H9 (cell line): ENCODE results near the gene RTN1. TPM values are rescaled to one million over a fixed set of nuclear protein-coding genes. Genes with fewer than 3 reads are reported as not detected.

ENCODE experiments used
- DNase-seq: peaks from one replicate; pipeline ENCODE4 v3.0.0-alpha.2; 2017
- H2AFZ ChIP-seq: one replicate; pipeline ENCODE4 v1.6.1; 2013; ENCODE audit warnings: mild to moderate bottlenecking, low read length, control low read depth, moderate library complexity
- H2AK5ac ChIP-seq: 2 replicates; pipeline ENCODE4 v1.6.1; 2013; ENCODE audit warnings: low read length, control low read depth, mixed read lengths; ENCODE audit not compliant: insufficient read length
- H2BK120ac ChIP-seq: one replicate; pipeline ENCODE4 v1.6.1; 2013; ENCODE audit warnings: low read depth, mild to moderate bottlenecking, low read length, control low read depth, inconsistent platforms; ENCODE audit not compliant: poor library complexity, severe bottlenecking
- H2BK12ac ChIP-seq: 2 replicates; pipeline ENCODE4 v1.6.1; 2013; ENCODE audit warnings: low read length, control low read depth, mixed read lengths, low read depth; ENCODE audit not compliant: insufficient read length
- H2BK15ac ChIP-seq: 2 replicates; pipeline ENCODE4 v1.6.1; 2013; ENCODE audit warnings: low read depth, low read length, control low read depth
- H2BK20ac ChIP-seq: one replicate; pipeline ENCODE4 v1.6.1; 2013; ENCODE audit warnings: low read depth, mild to moderate bottlenecking, low read length, control low read depth, inconsistent platforms; ENCODE audit not compliant: poor library complexity, severe bottlenecking
- H2BK5ac ChIP-seq: 2 replicates; pipeline ENCODE4 v1.6.1; 2013; ENCODE audit warnings: low read length, control low read depth, mixed read lengths; ENCODE audit not compliant: insufficient read length
- H3K14ac ChIP-seq: 2 replicates; pipeline ENCODE4 v1.6.1; 2013; ENCODE audit warnings: low read length, control low read depth; ENCODE audit not compliant: insufficient read depth
- H3K18ac ChIP-seq: 2 replicates; pipeline ENCODE4 v1.6.1; 2013; ENCODE audit warnings: low read depth, mild to moderate bottlenecking, mixed read lengths, low read length, control low read depth; ENCODE audit not compliant: insufficient read length
- H3K23ac ChIP-seq: 2 replicates; pipeline ENCODE4 v1.6.1; 2013; ENCODE audit warnings: low read length, control low read depth, mixed read lengths, low read depth; ENCODE audit not compliant: insufficient read length
- H3K23me2 ChIP-seq: 2 replicates; pipeline ENCODE4 v1.6.1; 2013; ENCODE audit warnings: low read depth, mild to moderate bottlenecking, mixed read lengths, low read length, control low read depth; ENCODE audit not compliant: insufficient read length, poor library complexity, severe bottlenecking
- H3K27ac ChIP-seq: 2 replicates; pipeline ENCODE4 v1.5.1; 2013; ENCODE audit warnings: low read length, control low read depth, mixed read lengths, low read depth; ENCODE audit not compliant: insufficient read length
- H3K27me3 ChIP-seq: 2 replicates; pipeline ENCODE4 v1.6.1; 2013; ENCODE audit warnings: low read length, control low read depth, inconsistent platforms; ENCODE audit not compliant: insufficient read depth
- H3K4ac ChIP-seq: 2 replicates; pipeline ENCODE4 v1.6.1; 2013; ENCODE audit warnings: low read depth, mild to moderate bottlenecking, control low read depth, inconsistent platforms, low read length, moderate library complexity
- H3K4me1 ChIP-seq: 2 replicates; pipeline ENCODE4 v1.6.1; 2013; ENCODE audit warnings: low read length, control low read depth, inconsistent platforms; ENCODE audit not compliant: insufficient read depth
- H3K4me2 ChIP-seq: 2 replicates; pipeline ENCODE4 v1.6.1; 2013; ENCODE audit warnings: low read length, control low read depth, mixed read lengths; ENCODE audit not compliant: insufficient read length, insufficient read depth
- H3K56ac ChIP-seq: 2 replicates; pipeline ENCODE4 v1.6.1; 2013; ENCODE audit warnings: low read depth, mild to moderate bottlenecking, mixed read lengths, low read length, control low read depth; ENCODE audit not compliant: insufficient read length
- H3K79me1 ChIP-seq: 2 replicates; pipeline ENCODE4 v1.6.1; 2013; ENCODE audit warnings: low read depth, mild to moderate bottlenecking, moderate library complexity, low read length, control low read depth, inconsistent platforms; ENCODE audit not compliant: insufficient read depth, poor library complexity, severe bottlenecking
- H3K79me2 ChIP-seq: 2 replicates; pipeline ENCODE4 v1.6.1; 2013; ENCODE audit warnings: low read length, control low read depth, inconsistent platforms; ENCODE audit not compliant: insufficient read depth
- H3K9ac ChIP-seq: 2 replicates; pipeline ENCODE4 v1.6.1; 2013; ENCODE audit warnings: low read length, control low read depth, mixed read lengths; ENCODE audit not compliant: insufficient read length; ENCODE audit errors: extremely low read depth
- H3K9me3 ChIP-seq: one replicate; pipeline ENCODE4 v1.6.1; 2013; ENCODE audit warnings: low read depth, low read length, inconsistent platforms; ENCODE audit not compliant: control insufficient read depth
- H3T11ph ChIP-seq: one replicate; pipeline ENCODE4 v1.6.1; 2013; ENCODE audit warnings: mild to moderate bottlenecking, low read length, control low read depth, inconsistent platforms
- H4K20me1 ChIP-seq: one replicate; pipeline ENCODE4 v1.6.1; 2013; ENCODE audit not compliant: control insufficient read depth, insufficient read length, insufficient read depth
- H4K5ac ChIP-seq: 2 replicates; pipeline ENCODE4 v1.6.1; 2013; ENCODE audit warnings: low read depth, mild to moderate bottlenecking, mixed read lengths, low read length, control low read depth; ENCODE audit not compliant: insufficient read length
- H4K8ac ChIP-seq: replicated peaks from 2 replicates; pipeline ENCODE4 v1.6.1; 2013; ENCODE audit warnings: low read length, control low read depth, mixed read lengths, low read depth; ENCODE audit not compliant: insufficient read length
- H4K91ac ChIP-seq: 2 replicates; pipeline ENCODE4 v1.6.1; 2013; ENCODE audit warnings: low read depth, mild to moderate bottlenecking, moderate library complexity, mixed read lengths, low read length, control low read depth; ENCODE audit not compliant: insufficient read length
- H3K27ac Mint-ChIP-seq, 3 experiments: 2 replicates in 2 of 3; 3 replicates in 1 of 3; pipeline ENCODE4 v1.8.0; 2020 to 2021; ENCODE audit warnings: mixed read lengths in 3 of 3, mild to moderate bottlenecking in 1 of 3, moderate library complexity in 1 of 3
- H3K27me3 Mint-ChIP-seq: 2 replicates; pipeline ENCODE4 v1.8.0; 2021; ENCODE audit warnings: low read depth, mild to moderate bottlenecking, moderate library complexity, mixed read lengths
- H3K36me3 Mint-ChIP-seq, 3 experiments: 2 replicates in 2 of 3; 3 replicates in 1 of 3; pipeline ENCODE4 v1.8.0; 2020 to 2021; ENCODE audit warnings: low read depth in 3 of 3, mixed read lengths in 3 of 3; ENCODE audit not compliant: insufficient read depth in 1 of 3
- H3K4me1 Mint-ChIP-seq, 2 experiments: 2 replicates each; pipeline ENCODE4 v1.8.0; 2020; ENCODE audit warnings: mixed read lengths in 2 of 2
- H3K4me3 Mint-ChIP-seq, 2 experiments: 2 replicates in 1 of 2; 3 replicates in 1 of 2; pipeline ENCODE4 v1.8.0; 2020 to 2021; ENCODE audit warnings: mild to moderate bottlenecking in 2 of 2, mixed read lengths in 2 of 2, moderate library complexity in 1 of 2
- H3K9me3 Mint-ChIP-seq, 2 experiments: 2 replicates in 1 of 2; 3 replicates in 1 of 2; pipeline ENCODE4 v1.8.0; 2020; ENCODE audit warnings: mild to moderate bottlenecking in 2 of 2, mixed read lengths in 2 of 2, moderate library complexity in 1 of 2
- CTCF ChIP-seq: fragments of 200-600 bp; sonication (generic); conservative IDR thresholded peaks from 3 replicates; pipeline ENCODE4 v1.8.0; 2021; ENCODE audit warnings: antibody characterized with exemption, mild to moderate bottlenecking
- WGBS: extraction: QIAGEN DNeasy Blood & Tissue Kit; methylation state at CpG from one replicate; pipeline ENCODE4 v1.1.7; 2013; ENCODE audit warnings: missing lambda C conversion rate, low lambda C conversion rate, mixed read lengths; ENCODE audit not compliant: insufficient read length; ENCODE audit errors: extremely low coverage; 5-methylcytosine and 5-hydroxymethylcytosine counted together
- total RNA-seq: library from RNA; stranded (reverse); gene quantifications from 2 replicates; pipeline ENCODE4 v1.2.1, GENCODE V29; 2021

The RTN1 gene
- total RNA-seq, 1 experiment from 2014 or later: 1.8 TPM

GRCh38 chr14:59695198-59695597 lies 175.4 kb downstream of the RTN1 start:
- Histone ChIP-seq H2BK12ac (no peak overlapping the region), H3K18ac (no peak overlapping the region), H4K20me1 (no peaks in the 10 kb centered on the region), H3K79me2 (no peaks in the 10 kb centered on the region), H3K56ac (no peak overlapping the region), H3K23ac (no peak overlapping the region), H4K91ac (no peak overlapping the region), H3K4me2 (no peak overlapping the region), H3K9me3 (no peaks in the 10 kb centered on the region), H3K4ac (no peak overlapping the region), H4K5ac (no peak overlapping the region), H4K8ac (no peak overlapping the region), H3K27ac (no peak overlapping the region), H2AFZ (no peak overlapping the region), H2BK5ac (no peak overlapping the region), H3K4me1 (no peaks in the 10 kb centered on the region), H2BK15ac (no peak overlapping the region), H2BK120ac (no peak overlapping the region), H2AK5ac (no peak overlapping the region), H3K79me1 (no peaks in the 10 kb centered on the region), H3K27me3 (no peaks in the 10 kb centered on the region), H2BK20ac (no peak overlapping the region), H3K14ac (no peak overlapping the region), H3K9ac (no peak overlapping the region), H3K23me2 (no peaks in the 10 kb centered on the region), H3T11ph (no peak overlapping the region)
- no peak overlapping the region for H3K4me3 Mint-ChIP-seq
- no peak for TF ChIP-seq CTCF
- no peak overlapping the region; a peak in 1 of 7 replicates for H3K27ac Mint-ChIP-seq
- no peaks in the 10 kb centered on the region for H3K4me1 Mint-ChIP-seq
- peaks cover 5% of the 10 kb centered on the region for H3K27me3 Mint-ChIP-seq
- peaks cover 3% of the 10 kb centered on the region in 2 experiments; a peak in 4 of 5 replicates for H3K9me3 Mint-ChIP-seq
- H3K36me3 Mint-ChIP-seq: no peaks in the 10 kb centered on the region
- DNase-seq: no peak
- no CpG with 5 or more reads among the region's 5 CpGs for WGBS
